Right kidney (tissue), 1 donor: ENCODE measurements around the gene RABGGTA.
A peak's percentile ranks its signal among the peaks of the same experiment; 100 is the strongest.

Source experiments
- DNase-seq: peaks from one replicate; pipeline ENCODE4 v3.0.0-alpha.2; 2016

RABGGTA gene

DNA sequence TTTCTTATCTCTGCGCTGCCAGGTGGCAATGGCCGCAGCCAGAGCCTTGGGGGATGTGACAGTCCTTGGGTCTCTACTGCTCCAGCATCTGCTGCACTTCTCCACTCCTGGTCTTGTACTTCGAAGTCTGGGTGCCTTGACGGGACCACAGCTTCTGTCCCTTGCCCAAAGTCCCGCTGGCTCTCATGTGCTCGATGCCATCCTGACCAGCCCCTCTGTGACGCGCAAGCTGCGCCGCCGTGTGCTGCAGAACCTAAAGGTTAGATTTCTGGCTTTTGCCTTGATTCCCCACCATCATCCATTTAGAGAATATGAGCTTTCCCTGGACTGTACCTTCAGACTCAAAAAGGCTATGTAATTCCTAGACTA lies 32.6 kb upstream of the RABGGTA start:
- no peak for DNase-seq

DNA sequence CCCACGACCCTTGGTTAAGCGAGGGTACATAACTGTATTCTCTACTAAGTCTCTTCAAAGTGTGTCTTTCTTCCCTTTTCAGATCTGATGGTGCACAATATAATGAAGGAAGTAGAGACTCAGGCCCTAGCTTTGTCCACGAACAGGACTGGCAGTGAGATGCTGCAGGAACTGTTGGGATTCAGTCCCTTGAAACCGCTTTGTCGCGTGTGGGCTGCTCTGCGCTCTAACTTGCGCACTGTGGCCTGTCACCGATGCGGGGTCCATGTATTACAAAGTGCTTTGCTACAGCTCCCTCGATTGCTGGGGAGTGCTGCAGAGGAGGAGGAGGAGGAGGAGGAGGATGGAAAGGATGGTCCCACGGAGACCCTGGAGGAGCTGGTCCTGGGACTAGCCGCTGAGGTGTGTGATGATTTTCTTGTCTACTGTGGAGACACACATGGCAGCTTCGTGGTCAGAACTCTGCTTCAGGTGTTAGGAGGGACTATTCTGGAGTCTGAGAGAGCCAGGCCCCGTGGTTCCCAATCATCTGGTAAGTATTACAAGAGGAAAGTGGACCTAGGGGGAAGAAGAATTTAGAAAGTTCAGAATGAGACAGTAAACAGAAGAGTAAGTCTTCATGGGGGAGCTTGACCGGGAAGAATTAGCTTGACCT lies 29.1 kb upstream of the RABGGTA start:
- DNase-seq: no peak

GRCh38 chr14:24299255-24300191 lies 28.1 kb upstream of the RABGGTA start, which contains the start of the genes DHRS1 and NOP9:
DHRS1 (minus strand) TSS chr14:24299780; CDS start chr14:24299106, 674 bp downstream.
NOP9 (plus strand) TSS chr14:24299850; CDS start chr14:24299955, 105 bp downstream.
- DNase-seq: peak; percentile 90

DNA sequence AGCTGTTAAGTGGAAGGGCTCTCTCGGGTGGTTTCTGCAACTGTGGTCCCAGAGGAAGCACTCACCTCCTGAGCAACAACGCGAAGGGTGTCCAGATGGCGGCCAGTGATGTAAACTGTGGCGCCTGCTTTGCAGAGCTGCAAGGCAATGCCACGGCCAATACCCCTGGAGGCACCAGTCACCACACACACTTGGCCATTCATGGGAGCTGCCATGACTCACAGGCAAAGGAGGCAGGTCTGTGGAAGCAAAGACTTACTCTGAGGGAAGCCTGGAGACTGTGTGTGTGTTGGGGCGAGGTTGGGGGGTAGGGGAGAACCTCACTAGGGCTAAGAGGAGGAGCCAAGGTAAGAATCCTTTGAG lies 27.5 kb upstream of the RABGGTA start:
- DNase-seq: no peak

- DNase-seq: no peak
These were observed 26.0 kb upstream of the RABGGTA start for GRCh38 chr14:24297190-24297964.

DNA sequence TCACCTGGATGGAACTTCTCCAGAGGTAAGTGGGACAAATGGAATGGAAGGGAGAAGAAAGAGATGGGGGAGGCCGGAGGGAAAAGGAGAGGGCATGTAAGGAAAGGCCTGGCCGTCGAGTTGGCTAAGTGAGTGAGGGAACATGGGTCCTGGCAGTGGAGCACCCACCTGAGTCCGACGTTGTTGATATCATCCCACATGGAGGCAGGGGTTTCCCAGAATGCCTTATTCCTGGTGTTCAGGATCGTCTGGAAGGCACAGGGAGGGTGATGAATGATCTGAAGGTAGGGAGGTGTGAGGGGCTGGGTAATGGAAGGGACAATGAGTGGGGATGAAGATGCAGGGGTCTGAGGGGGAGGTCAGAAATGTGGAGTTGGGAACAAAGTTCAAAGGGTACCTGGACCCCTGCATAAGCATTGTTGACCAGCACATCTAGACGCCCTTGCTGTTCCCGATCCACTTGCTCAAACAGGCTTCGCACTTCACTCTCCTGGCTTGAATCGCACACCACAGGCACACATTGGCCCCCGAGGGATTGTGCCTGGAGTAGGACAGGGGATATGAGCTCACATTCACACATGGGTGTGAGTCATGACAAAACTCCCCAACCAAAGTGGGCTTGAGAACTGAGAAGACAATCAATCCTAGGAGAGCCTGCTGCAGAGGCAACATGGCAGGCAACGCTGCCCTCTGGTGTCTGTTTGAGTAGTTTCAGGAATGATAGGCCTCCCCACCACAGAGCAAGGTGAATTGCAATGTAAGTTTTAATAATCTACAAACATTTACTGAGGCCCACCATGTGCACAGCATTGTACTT lies 25.2 kb upstream of the RABGGTA start:
- no peak for DNase-seq

DNA sequence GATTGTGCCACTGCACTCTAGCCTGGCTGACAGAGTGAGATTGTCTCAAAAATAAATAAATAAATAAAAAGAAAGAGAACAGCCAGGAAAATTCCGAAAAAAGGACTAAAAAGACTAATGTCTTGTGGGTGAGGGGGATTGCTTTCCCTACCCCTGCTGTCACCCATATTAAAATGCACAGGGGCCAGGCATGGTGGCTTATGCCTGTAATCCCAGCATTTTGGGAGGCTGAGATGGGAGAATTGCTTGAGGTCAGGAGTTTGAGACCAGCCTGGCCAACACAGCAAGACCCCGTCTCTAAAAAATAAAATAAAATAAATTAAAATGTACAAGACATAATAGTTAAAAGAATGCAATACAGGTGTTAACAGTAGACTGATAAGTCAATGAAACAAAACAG lies 22.1 kb upstream of the RABGGTA start:
- DNase-seq: no peak

GRCh38 chr14:24292118-24292807 lies 20.9 kb upstream of the RABGGTA start:
- DNase-seq: no peak

DNA sequence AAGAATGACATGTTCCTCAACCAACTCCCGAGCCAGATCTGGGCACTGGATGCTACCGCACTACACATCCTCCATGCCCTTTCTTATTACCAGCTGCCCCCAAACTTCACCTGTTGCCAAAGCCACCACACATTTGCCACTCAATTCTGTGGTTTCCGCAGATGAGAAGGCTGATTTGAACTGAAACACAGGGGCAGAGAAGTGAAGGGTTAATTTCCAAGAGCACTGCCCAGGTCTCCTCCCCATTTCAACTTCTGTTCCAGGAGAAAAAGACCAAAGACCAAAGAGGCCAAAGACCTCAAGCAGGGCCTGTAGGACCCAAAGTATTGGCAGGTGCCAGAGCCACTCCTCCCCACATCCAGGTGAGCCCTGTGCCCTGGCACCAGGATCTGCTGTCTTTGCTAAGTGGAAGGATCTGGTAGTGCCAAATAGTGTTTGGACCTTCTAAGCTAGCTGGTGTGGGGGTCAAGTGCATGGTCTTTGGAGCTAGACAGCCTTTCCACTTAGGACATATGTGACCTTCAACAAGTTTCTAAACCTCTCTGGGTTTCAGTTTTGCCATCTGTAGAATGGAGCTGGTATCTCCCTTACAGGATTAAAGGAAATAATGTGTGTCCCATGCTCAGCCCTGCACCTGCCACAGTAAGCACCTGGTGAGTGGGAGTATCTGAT lies 20.2 kb upstream of the RABGGTA start:
- DNase-seq: no peak

DNA sequence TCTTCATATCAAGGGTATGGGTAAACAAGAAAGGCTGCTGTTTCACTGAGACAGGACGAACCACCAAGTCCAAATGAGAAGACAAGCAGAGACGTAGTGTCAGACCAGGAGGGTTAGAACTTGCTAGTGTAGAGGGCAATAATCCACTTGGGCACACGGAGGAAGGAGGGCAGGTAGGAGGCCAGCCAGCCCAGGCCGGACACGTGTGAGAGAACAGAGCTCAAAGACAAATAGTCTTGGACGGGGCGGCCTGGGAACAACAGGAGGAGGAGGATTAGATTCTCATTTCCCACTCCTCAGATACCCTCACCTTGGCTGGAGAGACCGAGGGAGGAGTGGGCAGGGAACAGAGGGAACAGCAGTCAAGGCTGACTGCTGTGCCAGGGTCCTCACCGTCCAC lies 19.3 kb upstream of the RABGGTA start:
- no peak for DNase-seq

- no peak for DNase-seq
These were observed 18.4 kb upstream of the RABGGTA start for GRCh38 chr14:24289649-24290280.

GRCh38 chr14:24286996-24287395 lies 15.6 kb upstream of the RABGGTA start:
- DNase-seq: no peak

DNA sequence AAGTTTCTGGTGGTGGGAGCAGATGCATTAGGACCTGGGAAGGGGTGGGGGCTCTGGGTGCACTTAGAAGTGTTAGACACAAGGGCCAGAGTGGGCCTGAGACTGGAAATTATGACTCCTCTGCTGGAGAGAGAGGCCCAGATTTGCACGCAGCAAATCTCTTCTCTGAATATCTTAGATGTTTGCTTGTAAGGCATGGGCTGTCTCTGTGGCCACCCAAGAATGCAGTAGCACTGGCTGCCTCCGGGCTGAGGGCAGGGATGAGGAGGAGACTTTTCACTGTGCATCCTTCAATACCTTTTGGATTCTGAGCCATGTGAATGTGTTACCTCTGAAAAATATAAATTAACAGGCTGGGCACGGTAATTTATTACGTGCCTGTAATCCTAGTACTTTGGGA lies 14.0 kb upstream of the RABGGTA start:
- DNase-seq: no peak

- no peak for DNase-seq
These were observed 13.2 kb upstream of the RABGGTA start for GRCh38 chr14:24284501-24285035.

DNA sequence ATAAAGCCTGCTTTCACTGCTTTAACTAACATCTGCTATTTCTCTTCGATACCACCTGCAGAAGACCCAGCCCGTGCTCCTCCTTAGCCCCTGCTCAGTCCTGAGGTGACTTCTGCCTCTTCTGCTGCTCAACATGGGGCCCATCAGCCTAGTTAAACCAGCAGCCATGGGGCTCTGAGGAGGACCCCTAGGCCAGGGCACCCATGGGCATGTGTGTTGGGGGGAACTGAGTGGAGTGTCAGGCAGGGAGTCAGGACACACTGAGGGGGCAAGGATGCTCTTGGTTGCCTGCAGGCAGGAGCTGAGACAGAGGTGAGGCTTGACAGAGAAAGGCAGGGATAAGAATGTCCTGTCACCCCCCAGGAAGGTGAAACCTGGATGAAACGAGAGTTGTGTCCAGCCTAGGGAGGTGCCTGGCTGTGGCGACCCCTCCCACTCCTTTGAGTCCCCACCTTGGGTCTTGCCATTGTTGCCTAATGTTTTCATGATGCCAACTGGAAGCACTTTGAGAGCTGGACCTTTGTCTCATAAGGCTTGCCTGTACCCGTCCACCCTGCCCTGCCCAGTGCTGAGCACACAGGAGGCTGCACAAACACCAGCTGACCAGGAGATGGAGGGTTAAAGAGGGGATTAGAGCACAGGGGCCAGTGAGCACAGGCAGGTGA lies 12.5 kb upstream of the RABGGTA start:
- no peak for DNase-seq

DNA sequence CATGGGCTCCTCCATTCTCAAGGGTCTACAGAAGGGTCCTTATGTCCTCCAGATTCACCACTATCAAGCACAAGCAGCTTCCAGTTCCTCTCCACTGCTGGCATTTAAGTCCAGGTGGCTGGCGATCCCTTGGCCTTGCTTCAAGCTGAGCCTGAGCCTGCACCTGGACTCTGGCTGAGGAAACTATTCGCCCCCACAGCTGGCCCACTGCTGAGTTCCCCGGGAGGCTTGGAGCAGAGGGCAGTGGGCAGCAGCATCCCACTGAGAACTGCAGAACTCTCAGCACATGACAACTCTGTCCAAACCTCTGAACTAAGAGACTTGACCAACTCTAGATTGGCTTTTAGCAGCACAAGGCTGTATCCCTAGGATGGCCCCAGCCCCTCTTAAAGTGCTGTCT lies 11.3 kb upstream of the RABGGTA start:
- no peak for DNase-seq

GRCh38 chr14:24281636-24282035 lies 10.2 kb upstream of the RABGGTA start:
- no peak for DNase-seq

DNA sequence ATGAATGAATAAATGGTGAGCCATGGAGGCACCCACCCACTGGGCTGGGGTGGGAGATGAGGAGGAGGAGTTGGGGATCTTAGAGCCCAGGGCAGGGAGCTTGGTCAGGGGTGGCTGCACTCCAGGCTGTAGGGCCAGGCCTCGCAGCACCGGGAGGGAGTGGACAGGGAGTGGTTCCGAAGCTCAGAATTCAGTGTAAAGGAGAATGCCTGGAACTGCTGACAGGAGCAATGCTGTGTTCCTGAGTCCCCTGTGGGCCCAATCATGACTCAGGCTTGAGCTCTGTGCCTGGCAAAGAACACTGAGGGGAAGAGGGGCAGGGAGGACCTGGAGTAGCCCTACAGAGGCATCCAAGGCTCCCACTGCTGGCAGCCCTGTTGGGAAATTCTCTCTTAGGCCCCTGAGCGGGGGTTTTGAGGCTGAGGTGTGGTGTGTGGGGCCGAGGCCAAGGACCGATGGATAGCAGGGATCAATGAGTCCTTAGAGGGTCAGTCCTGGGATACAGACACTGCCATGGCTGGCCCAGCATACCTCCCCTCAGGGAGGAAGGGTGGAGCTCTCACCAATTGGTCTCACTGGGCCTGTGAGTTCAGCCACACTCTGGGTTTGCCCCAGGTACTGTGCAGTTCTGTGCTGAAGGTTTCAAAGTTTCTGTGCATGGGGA lies 9.5 kb upstream of the RABGGTA start:
- DNase-seq: no peak
